NCI-H2029 treated with DMSO at 0.1 percent for 48 hours (cell line): ENCODE data around the gene VSX1.

Experiments used
- DNase-seq: peaks from one replicate; lab custom pipeline; 2025; lab: John Stamatoyannopoulos, UW

The VSX1 gene

GRCh38 chr20:25087186-25087929, 5.4 kb upstream of the VSX1 start:
- DNase-seq: no peak

DNA sequence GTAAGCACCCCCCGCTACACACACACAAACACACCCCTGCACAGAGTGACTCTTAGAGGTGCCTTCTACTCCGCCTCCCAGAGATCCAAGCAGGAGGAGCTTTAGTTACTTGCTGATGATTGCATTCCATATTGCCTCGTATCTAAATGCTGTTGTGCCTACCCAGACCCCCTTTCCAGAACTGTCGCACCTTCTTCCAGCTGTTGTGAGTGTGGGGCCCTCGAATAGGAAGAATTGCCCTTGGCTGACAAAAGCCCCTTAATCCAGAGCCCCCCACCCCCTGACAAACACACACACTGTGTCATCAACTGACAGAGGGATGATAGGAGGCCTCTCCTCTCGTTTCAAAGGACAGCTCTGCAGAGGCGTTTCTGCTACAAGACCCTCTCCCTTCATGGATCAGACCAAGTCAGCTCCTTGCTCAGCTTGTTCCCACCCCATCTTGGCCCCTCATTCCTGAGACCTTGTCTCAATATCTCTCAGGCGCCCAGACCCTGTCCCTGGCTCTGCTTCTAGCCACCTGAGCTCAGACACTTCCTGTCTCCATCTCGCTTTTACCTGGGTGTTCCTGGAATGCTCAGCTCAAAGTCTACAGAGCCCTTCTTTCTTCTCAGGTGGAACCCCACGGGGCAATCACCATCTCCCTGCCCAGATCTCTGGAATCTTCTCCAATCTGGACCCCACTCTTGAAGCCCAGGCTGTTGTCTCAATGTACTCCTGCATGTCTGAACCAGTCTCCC, 4.0 kb upstream of the VSX1 start:
- no peak for DNase-seq

- no peak for DNase-seq
Measured at GRCh38 chr20:25084626-25085187, 2.8 kb upstream of the VSX1 start.

DNA sequence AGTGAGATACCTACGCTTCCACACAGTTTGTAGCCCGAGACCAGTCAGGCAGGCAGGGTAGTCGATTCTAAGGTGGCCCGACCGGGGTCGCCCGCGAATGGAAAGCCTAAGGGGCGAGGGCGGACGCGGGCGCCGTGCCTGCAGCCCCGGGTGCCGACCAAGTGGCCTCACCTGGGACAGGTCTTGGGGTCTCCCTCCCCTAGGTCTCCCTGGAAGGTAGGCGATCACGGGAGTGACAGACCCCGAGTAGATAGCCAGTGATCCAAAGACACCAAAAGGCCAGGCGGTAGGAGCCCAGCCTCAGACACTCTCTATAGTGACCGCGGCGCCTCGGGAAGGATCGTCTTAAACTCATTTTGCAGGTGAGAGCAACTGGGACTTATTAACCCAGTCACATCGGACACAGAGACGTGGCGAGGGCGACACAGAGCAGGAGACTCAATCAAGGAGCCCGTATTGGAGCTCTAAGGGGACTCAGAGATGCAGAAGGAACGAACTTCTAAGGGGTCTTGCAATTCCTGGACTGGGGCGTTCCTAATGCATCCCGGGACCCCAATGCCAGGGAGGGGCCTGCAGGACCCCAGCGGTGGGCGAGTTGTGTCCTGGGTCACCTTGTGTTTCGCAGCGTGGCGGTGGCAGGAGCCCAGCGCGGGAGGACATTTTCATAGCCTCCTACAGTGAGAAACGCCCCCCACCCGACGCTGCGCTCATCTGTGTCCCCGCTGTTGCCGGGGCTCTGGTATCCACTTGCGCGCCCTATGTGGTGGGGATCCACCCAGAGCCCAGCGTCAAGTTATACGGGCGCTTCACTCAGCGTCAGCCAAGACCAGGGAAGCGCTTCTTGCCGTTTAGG, 2.1 kb upstream of the VSX1 start:
- no peak for DNase-seq

DNA sequence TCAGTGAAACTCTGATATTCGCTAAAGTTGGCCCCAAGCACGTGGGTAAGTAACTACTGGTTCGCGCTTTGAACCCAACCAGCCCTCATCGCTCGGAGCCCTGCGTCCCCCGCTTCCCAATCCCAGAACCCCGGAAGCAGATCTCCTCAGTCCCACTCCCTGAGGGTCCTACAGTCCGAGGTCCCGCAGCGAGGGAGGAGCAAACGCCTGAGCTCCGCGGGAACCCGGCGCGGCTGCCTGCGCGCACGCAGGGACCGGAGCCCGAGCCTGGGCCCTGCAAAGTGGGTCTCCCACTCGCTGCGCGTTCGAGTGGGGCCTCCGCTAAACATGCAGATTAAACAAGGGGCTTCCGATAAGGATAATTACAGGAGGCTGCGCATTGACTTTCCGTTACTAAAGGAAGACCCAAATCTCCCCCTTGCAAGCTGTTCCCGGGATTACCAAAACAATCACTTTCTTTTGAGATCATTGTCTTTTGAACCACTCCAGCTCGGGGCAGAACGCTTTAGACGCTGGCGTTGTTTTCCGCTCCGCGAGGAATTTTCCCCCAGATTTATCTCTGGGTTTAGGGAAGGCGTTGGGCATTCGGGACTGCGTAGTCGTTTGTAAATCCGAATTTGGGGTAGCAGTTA, 1.3 kb upstream of the VSX1 start:
- no peak for DNase-seq

DNA sequence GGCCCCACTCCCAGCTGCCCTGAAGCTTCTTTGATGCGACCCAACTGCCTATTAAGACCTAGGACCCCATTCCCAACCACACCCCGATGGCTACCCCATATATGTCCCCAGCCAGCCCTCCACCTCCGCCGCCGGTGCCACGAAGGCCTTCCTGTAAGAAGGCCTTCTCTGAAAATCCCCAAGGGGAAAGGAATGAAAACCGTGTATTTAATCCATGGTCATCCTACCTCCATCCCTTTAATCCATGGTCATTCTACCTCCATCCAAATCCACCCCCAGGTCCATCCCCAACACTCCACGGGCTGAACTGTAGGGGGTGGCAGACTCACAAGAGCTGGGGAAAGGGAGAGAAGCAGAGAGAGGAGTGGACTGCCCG, 545 bp upstream of the VSX1 start:
- no peak for DNase-seq

DNA sequence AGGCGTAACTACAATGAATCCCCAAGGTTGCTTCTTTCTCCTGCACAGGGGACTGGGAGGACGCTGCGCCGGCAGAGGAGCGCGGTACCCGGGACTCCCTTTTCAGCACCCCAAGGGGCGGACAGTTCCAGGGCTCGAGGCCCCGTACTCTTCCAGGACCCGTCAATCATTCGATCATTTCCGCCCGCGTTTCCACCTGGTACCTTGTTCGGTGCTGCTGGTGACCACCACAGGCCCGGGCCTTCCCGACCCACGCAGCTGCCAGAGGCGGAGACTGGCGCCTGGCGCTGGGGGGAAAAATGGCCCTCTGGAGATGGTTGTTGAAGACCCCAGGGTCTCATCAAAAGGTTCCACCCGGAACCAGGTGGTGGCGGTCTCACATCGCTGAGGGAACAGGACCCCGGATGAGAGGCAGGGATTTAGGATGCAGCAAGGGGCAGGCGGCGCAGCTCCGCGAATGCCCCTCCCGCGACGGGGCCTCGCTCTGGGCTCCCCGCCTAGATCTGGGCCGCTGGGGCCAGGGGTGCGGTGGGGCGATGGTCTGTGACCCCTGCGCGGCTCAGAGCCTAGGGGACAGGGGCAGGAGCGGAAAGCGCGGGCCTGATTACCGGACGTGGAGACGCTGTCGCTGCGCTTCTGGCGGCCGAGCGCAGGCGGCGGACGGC, 744 bp downstream of the VSX1 start:
- DNase-seq: no peak

DNA sequence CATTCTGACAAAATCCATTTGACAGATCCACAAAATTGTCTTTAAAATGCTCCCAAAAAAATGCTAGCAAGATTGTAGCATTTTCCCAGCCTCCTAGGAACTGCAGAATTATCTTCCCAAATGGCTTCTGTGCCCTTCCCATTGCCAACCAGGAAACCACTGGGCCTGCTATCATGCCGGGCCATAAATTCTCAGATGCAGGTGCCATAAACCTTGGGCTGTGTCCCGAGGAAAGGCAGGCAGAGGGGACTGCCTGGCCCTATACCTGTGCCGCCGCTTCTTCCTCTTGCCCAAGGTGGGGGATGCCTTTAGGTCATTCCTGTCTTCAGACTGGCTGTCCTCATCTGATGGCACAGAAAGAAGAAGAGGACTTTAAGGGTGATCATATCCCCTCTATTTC, 2.8 kb downstream of the VSX1 start:
- no peak for DNase-seq

DNA sequence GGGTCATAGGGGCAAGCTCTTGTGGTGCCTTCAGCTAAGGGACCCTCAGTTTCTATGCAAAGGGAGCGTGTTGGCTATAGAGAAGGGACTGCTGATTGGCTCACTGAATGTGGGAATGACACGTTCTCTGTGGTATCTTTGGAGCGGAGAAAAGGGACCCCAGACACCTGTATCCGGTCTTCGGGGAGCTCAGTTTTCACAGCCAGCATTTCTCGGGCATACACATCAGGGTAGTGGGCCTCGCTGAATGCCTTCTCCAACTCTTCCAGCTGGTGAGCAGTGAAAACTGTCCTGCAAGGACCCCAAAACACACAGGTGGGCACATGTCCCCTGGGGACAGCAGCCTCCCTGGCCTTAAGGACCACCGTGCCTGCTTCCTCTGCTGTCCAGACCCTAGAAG, 3.3 kb downstream of the VSX1 start:
- DNase-seq: no peak

DNA sequence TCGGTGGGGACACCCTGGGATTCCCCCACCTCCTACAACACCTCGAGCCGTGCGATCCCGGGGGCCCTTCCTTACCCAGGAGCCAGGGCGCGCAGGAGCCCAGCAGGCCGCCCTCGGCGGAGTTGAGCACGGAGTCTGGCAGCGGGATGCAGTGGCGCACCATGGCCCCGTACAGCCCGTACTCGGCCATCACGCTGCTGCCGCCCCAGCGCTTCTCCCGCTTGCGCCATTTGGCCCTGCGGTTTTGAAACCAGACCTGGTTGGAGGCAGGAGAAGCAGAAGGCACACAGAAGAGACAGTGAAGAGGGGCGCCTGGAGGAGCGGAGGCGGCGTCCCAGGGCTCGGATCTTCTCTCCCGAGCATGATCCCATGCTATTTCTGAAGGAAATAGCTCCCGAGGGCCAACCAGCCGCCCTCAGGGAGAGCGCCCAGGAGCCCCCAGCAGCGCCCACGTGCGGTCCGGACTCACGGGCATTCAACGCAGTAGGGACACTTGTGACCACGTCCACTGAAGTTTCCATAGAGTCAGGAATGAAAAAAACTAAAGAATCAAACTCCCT, 4.3 kb downstream of the VSX1 start:
- DNase-seq: no peak

- peak; percentile 89 for DNase-seq
Measured at GRCh38 chr20:25076731-25077609, 5.0 kb downstream of the VSX1 start.

GRCh38 chr20:25076201-25076600, 5.7 kb downstream of the VSX1 start:
- DNase-seq: no peak

DNA sequence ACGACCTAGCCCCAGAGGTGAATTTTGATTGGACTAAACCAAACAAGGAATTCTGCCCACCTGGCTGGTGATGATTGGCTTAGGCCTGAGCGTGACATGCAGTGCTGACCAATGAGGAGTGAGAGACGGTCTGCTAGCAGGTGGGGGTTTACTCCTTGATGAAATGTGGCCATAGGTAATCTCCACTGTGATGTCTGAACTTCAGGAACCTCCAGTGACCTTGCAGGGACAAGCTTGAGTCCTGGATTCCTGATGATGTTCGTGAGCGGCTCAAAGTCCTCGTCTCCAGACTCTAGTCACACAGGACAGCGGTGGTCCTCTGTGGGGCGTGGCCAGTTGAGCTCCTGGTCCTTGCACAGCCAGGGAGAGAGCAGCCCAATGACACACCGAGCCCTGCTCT, 8.4 kb downstream of the VSX1 start:
- no peak for DNase-seq

DNA sequence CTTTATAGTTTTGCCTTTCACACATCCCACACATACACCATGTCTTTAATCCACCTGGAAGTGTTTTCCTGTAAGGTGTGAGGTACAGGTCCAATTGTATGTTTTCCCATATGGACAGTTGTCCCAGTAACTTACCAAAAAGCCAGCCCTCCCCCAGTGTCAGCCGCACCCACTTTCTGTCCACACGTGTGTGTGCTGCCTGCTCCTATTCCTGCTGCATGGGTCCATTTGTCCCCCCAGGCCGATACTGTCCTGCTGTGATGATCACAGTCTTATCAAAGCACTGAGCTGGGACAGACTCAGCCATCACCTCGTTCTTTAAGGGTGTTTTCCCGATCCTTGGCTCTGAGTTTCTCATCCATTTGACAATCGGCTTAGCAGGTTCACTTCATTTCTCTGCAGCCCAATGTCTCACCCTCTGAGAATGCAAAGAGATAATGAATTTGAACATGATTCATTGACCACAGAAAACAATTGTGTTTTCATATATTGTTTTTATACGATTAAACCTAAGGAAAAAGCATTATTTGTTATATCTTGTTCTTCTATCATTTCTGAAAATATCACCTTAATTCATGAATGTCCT, 9.6 kb downstream of the VSX1 start:
- no peak for DNase-seq

GRCh38 chr20:25071734-25072133, 10.2 kb downstream of the VSX1 start:
- no peak for DNase-seq

DNA sequence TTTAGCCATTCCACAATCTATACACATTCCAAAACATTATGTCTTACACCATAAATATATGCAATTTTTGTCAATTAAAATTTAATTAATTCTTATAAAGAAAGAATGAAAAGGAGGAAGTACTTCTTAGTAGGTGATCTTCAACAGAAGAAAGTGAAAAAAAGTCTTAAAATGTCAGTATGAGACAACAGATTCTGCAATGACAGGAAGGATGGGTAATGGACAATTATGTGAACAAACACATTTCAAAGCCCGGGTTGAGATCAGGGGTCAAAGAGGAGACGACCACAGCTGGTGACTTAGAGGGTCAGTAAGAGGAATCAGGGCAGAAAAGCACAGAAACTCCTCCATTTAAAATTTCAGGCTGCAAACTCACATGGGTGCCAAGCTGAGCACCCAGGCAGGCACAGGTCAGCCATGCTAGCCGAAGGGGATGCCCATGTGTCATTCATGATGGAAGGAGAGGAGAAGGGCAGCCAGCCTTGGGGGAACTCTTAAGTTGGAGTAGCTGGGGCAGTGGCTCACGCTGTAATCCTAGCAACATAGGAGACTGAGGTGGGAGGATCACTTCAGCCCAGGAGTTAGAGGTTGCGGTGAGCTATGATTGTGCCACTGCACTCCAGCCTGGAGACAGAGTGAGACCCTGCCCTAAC, 11.0 kb downstream of the VSX1 start:
- DNase-seq: no peak

- DNase-seq: no peak
Measured at GRCh38 chr20:25067102-25067987, 14.6 kb downstream of the VSX1 start.

DNA sequence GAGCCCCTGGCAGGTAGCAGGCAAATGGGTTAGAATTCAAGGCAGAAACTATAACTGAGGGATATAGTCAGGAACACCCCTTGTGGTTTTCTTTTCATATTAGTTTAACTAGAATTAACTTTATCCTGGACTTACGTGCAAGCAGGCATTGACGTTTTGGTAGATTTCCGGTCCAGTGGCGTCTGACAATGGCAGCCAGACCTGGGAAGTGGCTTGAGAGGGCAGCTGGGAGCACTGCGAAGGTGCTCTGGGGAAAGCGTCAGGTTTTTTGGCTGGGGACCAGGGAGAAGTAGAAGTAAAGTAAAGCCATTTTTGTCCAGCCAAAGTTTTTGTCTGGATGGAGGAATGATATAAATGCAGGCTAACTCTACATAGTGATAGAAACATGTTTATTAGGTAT, 15.6 kb downstream of the VSX1 start:
- DNase-seq: peak; percentile 25
